ENCODE results near the gene RASSF8. TPM values are rescaled to one million over a fixed set of nuclear protein-coding genes. Genes with fewer than 3 reads are reported as not detected.

Gene RASSF8
- total and polyA plus RNA-seq, 9 of the 15 experiments (the other 6 are each of a cell fraction or from before 2014, with no cell fraction given), result 0.01 to 0.36 (median 0.12) TPM; not detected in 1

DNA sequence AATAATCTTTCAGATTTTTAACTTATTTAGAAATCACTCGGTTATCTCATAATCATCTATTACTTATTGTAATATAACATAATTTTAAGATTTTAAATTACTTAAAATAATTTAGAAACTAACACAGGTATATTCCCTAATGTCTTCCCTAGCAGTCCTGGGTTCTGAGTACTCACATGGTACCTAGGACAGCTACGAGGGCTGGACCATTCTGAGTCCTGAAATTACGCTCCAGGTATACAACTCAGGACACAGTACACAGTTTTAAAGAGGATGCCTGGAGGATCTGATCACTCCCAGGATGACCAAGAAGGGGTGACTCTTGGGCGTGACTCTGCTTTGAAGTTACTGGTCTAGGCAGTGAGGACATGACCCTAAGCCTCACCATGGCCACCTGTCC lies 9.1 kb upstream of the RASSF8 start:
- Histone ChIP-seq H3K4me1 (replicated peaks in 1 of 2; ENCODE audit: control insufficient read depth in 2 of 2, insufficient read depth in 2 of 2, low read length in 2 of 2) (no peaks in the 10 kb centered on the region), H3K4me2 (ENCODE audit: insufficient read depth, low read length) (no peak overlapping the region), H3K9ac (ENCODE audit: insufficient read depth in 1 of 2, low read depth in 2 of 2, low read length in 2 of 2) (no peak overlapping the region), H3K4me3 (no peak overlapping the region), H3K36me3 (ENCODE audit: control insufficient read depth, insufficient read depth, low read length) (no peaks in the 10 kb centered on the region), H3K9me3 (replicated peaks; ENCODE audit: control insufficient read depth, insufficient read depth, low read depth, low read length) (no peaks in the 10 kb centered on the region), H2AFZ (ENCODE audit: low read depth, low read length) (no peak overlapping the region), H4K20me1 (replicated peaks; ENCODE audit: control insufficient read depth, insufficient read depth, low read length) (no peaks in the 10 kb centered on the region), H3K79me2 (ENCODE audit: control insufficient read depth, insufficient read depth, low read length) (no peaks in the 10 kb centered on the region), H3K9me1 (ENCODE audit: control insufficient read depth, insufficient read depth, low read length) (no peaks in the 10 kb centered on the region), H3K27ac (ENCODE audit: extremely low read depth, low read depth, low read length) (no peak overlapping the region), H3K27me3 (ENCODE audit: control insufficient read depth in 2 of 2, insufficient read depth in 2 of 2, low read length in 2 of 2) (no peaks in the 10 kb centered on the region)
- WGBS (ENCODE audit: insufficient coverage, low coverage, missing lambda C conversion rate), result 3% methylated on average over 4 of the region's 4 CpGs
- ChIA-PET POLR2A (no interaction called here), CTCF (ENCODE audit: low intra/inter-chr PET ratio) (no interaction called here)
- ATAC-seq (no peak), DNase-seq (ENCODE audit: extremely low read depth in 1 of 4, low spot score in 3 of 4) (no peak), FAIRE-seq (no peak)
- no TSS peak for BruUV-seq (replicated peaks)
- intact Hi-C loops (cut with micrococcal nuclease) (no loop called here), in situ Hi-C loops (cut with MboI) (no loop called here)
- TF ChIP-seq ZNF3 (CRISPR knock-in tag; IDR thresholded peaks at IDR 0.05), result no peak
- TF ChIP-seq EHMT2 (IDR thresholded peaks at IDR 0.05), result no peak
- no peak for TF ChIP-seq YBX1 (IDR thresholded peaks at IDR 0.05)
- no peak for TF ChIP-seq ZFPM2 (CRISPR knock-in tag; IDR thresholded peaks at IDR 0.05)
- TF ChIP-seq ATF7 (IDR thresholded peaks at IDR 0.05), result no peak
- no peak for TF ChIP-seq NCOA6 (IDR thresholded peaks at IDR 0.05)
- no peak for TF ChIP-seq SRSF3 (IDR thresholded peaks at IDR 0.05; ENCODE audit: insufficient read depth, low read length)
- TF ChIP-seq PRPF4 (IDR thresholded peaks at IDR 0.05; ENCODE audit: insufficient read depth, low read depth, low read length, poor library complexity, severe bottlenecking), result no peak
- TF ChIP-seq, protein P1, sequence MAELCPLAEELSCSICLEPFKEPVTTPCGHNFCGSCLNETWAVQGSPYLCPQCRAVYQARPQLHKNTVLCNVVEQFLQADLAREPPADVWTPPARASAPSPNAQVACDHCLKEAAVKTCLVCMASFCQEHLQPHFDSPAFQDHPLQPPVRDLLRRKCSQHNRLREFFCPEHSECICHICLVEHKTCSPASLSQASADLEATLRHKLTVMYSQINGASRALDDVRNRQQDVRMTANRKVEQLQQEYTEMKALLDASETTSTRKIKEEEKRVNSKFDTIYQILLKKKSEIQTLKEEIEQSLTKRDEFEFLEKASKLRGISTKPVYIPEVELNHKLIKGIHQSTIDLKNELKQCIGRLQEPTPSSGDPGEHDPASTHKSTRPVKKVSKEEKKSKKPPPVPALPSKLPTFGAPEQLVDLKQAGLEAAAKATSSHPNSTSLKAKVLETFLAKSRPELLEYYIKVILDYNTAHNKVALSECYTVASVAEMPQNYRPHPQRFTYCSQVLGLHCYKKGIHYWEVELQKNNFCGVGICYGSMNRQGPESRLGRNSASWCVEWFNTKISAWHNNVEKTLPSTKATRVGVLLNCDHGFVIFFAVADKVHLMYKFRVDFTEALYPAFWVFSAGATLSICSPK (IDR thresholded peaks at IDR 0.05; ENCODE audit: borderline replicate concordance), result no peak
- TF ChIP-seq TRIM28 (IDR thresholded peaks at IDR 0.05), result no peak
- TF ChIP-seq, protein P2, sequence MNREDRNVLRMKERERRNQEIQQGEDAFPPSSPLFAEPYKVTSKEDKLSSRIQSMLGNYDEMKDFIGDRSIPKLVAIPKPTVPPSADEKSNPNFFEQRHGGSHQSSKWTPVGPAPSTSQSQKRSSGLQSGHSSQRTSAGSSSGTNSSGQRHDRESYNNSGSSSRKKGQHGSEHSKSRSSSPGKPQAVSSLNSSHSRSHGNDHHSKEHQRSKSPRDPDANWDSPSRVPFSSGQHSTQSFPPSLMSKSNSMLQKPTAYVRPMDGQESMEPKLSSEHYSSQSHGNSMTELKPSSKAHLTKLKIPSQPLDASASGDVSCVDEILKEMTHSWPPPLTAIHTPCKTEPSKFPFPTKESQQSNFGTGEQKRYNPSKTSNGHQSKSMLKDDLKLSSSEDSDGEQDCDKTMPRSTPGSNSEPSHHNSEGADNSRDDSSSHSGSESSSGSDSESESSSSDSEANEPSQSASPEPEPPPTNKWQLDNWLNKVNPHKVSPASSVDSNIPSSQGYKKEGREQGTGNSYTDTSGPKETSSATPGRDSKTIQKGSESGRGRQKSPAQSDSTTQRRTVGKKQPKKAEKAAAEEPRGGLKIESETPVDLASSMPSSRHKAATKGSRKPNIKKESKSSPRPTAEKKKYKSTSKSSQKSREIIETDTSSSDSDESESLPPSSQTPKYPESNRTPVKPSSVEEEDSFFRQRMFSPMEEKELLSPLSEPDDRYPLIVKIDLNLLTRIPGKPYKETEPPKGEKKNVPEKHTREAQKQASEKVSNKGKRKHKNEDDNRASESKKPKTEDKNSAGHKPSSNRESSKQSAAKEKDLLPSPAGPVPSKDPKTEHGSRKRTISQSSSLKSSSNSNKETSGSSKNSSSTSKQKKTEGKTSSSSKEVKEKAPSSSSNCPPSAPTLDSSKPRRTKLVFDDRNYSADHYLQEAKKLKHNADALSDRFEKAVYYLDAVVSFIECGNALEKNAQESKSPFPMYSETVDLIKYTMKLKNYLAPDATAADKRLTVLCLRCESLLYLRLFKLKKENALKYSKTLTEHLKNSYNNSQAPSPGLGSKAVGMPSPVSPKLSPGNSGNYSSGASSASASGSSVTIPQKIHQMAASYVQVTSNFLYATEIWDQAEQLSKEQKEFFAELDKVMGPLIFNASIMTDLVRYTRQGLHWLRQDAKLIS (CRISPR knock-in tag; IDR thresholded peaks at IDR 0.05), result no peak
- no peak for TF ChIP-seq CREBBP (IDR thresholded peaks at IDR 0.05; ENCODE audit: low read depth, low read length)
- no peak for TF ChIP-seq CBX8 (IDR thresholded peaks at IDR 0.05; ENCODE audit: borderline replicate concordance, extremely low read depth, low read depth, low read length, poor library complexity, severe bottlenecking)
- TF ChIP-seq MCM5 (IDR thresholded peaks at IDR 0.05; ENCODE audit: low read depth), result no peak
- TF ChIP-seq SIN3A (IDR thresholded peaks at IDR 0.05; ENCODE audit: borderline replicate concordance in 2 of 2, control insufficient read depth in 1 of 2, low read depth in 2 of 2, low read length in 2 of 2), result no peak
- TF ChIP-seq JUND (IDR thresholded peaks at IDR 0.05; ENCODE audit: borderline replicate concordance, low read depth, low read length), result no peak
- no peak for TF ChIP-seq JUND (tag; IDR thresholded peaks at IDR 0.05; ENCODE audit: borderline replicate concordance, low read depth, low read length)
